GM18526 (cell line): ENCODE measurements around the gene PHF21A.

ENCODE experiments used
- POLR2A ChIP-seq: IDR thresholded peaks from 3 replicates; pipeline ENCODE4 v1.6.1; 2011; ENCODE audit not compliant: insufficient read length; ENCODE audit errors: extremely low read depth

The PHF21A gene

GRCh38 chr11:46121301-46121723 is at the start of gene PHF21A:
PHF21A (minus strand) TSS chr11:46121454; CDS start chr11:46084219, 37,235 bp downstream.
- peak; percentile 72 for TF ChIP-seq POLR2A

GRCh38 chr11:46170797-46171196 is 49.5 kb upstream of the PHF21A start:
- no peak for TF ChIP-seq POLR2A

- TF ChIP-seq POLR2A, result no peak
These were observed 41.4 kb upstream of the PHF21A start for GRCh38 chr11:46162700-46163099.

GRCh38 chr11:46161201-46161600 is 39.9 kb upstream of the PHF21A start:
- TF ChIP-seq POLR2A, result no peak

- no peak for TF ChIP-seq POLR2A
These were observed 38.8 kb upstream of the PHF21A start for GRCh38 chr11:46160100-46160499.

- no peak for TF ChIP-seq POLR2A
These were observed 38.4 kb upstream of the PHF21A start for GRCh38 chr11:46159680-46160079.

GRCh38 chr11:46149826-46150225 is 28.6 kb upstream of the PHF21A start:
- no peak for TF ChIP-seq POLR2A

GRCh38 chr11:46149342-46149741 is 28.1 kb upstream of the PHF21A start:
- TF ChIP-seq POLR2A, result no peak

- TF ChIP-seq POLR2A, result no peak
These were observed 23.5 kb upstream of the PHF21A start for GRCh38 chr11:46144741-46145140.

GRCh38 chr11:46143049-46143806 is 22.0 kb upstream of the PHF21A start:
- TF ChIP-seq POLR2A, result no peak

GRCh38 chr11:46142561-46142960 is 21.3 kb upstream of the PHF21A start:
- no peak for TF ChIP-seq POLR2A

GRCh38 chr11:46141597-46141996 is 20.3 kb upstream of the PHF21A start:
- TF ChIP-seq POLR2A, result no peak

GRCh38 chr11:46134540-46134939 is 13.3 kb upstream of the PHF21A start:
- TF ChIP-seq POLR2A, result no peak

GRCh38 chr11:46134061-46134460 is 12.8 kb upstream of the PHF21A start:
- no peak for TF ChIP-seq POLR2A

GRCh38 chr11:46133119-46133518 is 11.9 kb upstream of the PHF21A start:
- no peak for TF ChIP-seq POLR2A

- TF ChIP-seq POLR2A, result no peak
These were observed 9.2 kb upstream of the PHF21A start for GRCh38 chr11:46130286-46130940.
